Suprapubic skin (tissue), 4 donors: ENCODE data around the gene MYO18A. TPM values are rescaled to one million over a fixed set of nuclear protein-coding genes. Genes with fewer than 3 reads are reported as not detected.

Experiments used
- DNase-seq, 2 donors: peaks; one replicate each; pipeline ENCODE4 v3.0.0-alpha.2; 2019; ENCODE audit warnings: low spot score in 2 of 2
- H3K27ac ChIP-seq: fragments of 200-600 bp; sonication (generic); one replicate; pipeline ENCODE4 v1.5.1; 2019
- H3K27me3 ChIP-seq: fragments of 200-600 bp; sonication (generic); one replicate; pipeline ENCODE4 v1.5.1; 2019
- H3K36me3 ChIP-seq: fragments of 200-600 bp; sonication (generic); one replicate; pipeline ENCODE4 v1.5.1; 2019
- H3K4me1 ChIP-seq: fragments of 200-600 bp; sonication (generic); one replicate; pipeline ENCODE4 v1.5.1; 2019
- H3K4me3 ChIP-seq: fragments of 200-600 bp; sonication (generic); one replicate; pipeline ENCODE4 v1.5.1; 2019; ENCODE audit warnings: mild to moderate bottlenecking
- H3K9me3 ChIP-seq: fragments of 200-600 bp; sonication (generic); one replicate; pipeline ENCODE4 v1.5.1; 2019
- CTCF ChIP-seq, 2 donors: fragments of 200-600 bp in 1 of 2; fragments of 450-650 bp in 1 of 2; sonication (generic) in 1 of 2; IDR thresholded peaks; one replicate each; pipeline ENCODE4 v1.5.1; 2016 to 2019; ENCODE audit warnings: antibody characterized with exemption in 2 of 2, mild to moderate bottlenecking in 1 of 2, moderate library complexity in 1 of 2
- EP300 ChIP-seq: sonication (generic); formaldehyde crosslinking; IDR thresholded peaks from one replicate; pipeline ENCODE4 v1.6.1; 2017; ENCODE audit warnings: antibody characterized with exemption
- POLR2A ChIP-seq, 2 donors: fragments of 450-650 bp; IDR thresholded peaks; one replicate each; pipeline ENCODE4 v1.6.1; 2017; ENCODE audit warnings: antibody characterized with exemption in 2 of 2, mild to moderate bottlenecking in 2 of 2, moderate library complexity in 2 of 2
- POLR2AphosphoS5 ChIP-seq, 3 donors: sonication (generic); formaldehyde crosslinking; IDR thresholded peaks; one replicate each; pipeline ENCODE4 v1.6.1; 2017; ENCODE audit warnings: antibody characterized with exemption in 3 of 3
- WGBS: methylation state at CpG from one replicate; pipeline ENCODE4 v1.1.5; 2018; 5-methylcytosine and 5-hydroxymethylcytosine counted together
- total RNA-seq, 4 donors: library from RNA; depleted of rRNA; stranded (reverse); fragments of >200 nt; gene quantifications; one replicate each; pipeline ENCODE4 v1.1.0, GENCODE V29; 2016

MYO18A gene
- total RNA-seq, 4 donors from 2014 or later, result 87.6 to 253 (median 106) TPM

GRCh38 chr17:29095439-29095838 lies 84.8 kb downstream of the MYO18A start:
- no peak for DNase-seq
- no peak overlapping the region for H3K4me3 ChIP-seq
- peaks cover 99% of the 10 kb centered on the region for H3K36me3 ChIP-seq
- 95% methylated on average over 6 of the region's 6 CpGs for WGBS
- no peaks in the 10 kb centered on the region for H3K9me3 ChIP-seq
- peaks cover 8% of the 10 kb centered on the region for H3K4me1 ChIP-seq
- TF ChIP-seq POLR2AphosphoS5 (IDR thresholded peaks at IDR 0.05), result no peak
- TF ChIP-seq POLR2A (IDR thresholded peaks at IDR 0.05), result no peak
- no peak for TF ChIP-seq EP300
- TF ChIP-seq CTCF (IDR thresholded peaks at IDR 0.05), result no peak
- no peak overlapping the region for H3K27ac ChIP-seq
- H3K27me3 ChIP-seq, result no peaks in the 10 kb centered on the region

- Histone ChIP-seq H3K4me3 (no peak overlapping the region), H3K27me3 (no peaks in the 10 kb centered on the region), H3K9me3 (no peaks in the 10 kb centered on the region), H3K4me1 (peaks cover 5% of the 10 kb centered on the region), H3K36me3 (peaks cover 99% of the 10 kb centered on the region), H3K27ac (no peak overlapping the region)
- 79% methylated on average over 8 of the region's 11 CpGs for WGBS
- no peak for TF ChIP-seq EP300
- TF ChIP-seq CTCF (IDR thresholded peaks at IDR 0.05), result no peak
- TF ChIP-seq POLR2AphosphoS5 (IDR thresholded peaks at IDR 0.05), result no peak
- no peak for TF ChIP-seq POLR2A (IDR thresholded peaks at IDR 0.05)
- no peak for DNase-seq
Measured at GRCh38 chr17:29094101-29094708, 86.0 kb downstream of the MYO18A start.

GRCh38 chr17:29093090-29093871 lies 86.9 kb downstream of the MYO18A start:
- WGBS, result 94% methylated on average over 20 of the region's 20 CpGs
- no peaks in the 10 kb centered on the region for H3K27me3 ChIP-seq
- H3K4me1 ChIP-seq, result peaks cover 5% of the 10 kb centered on the region
- no peaks in the 10 kb centered on the region for H3K9me3 ChIP-seq
- no peak overlapping the region for H3K4me3 ChIP-seq
- peaks cover 99% of the 10 kb centered on the region for H3K36me3 ChIP-seq
- no peak for DNase-seq
- no peak overlapping the region for H3K27ac ChIP-seq
- TF ChIP-seq POLR2A (IDR thresholded peaks at IDR 0.05), result no peak
- TF ChIP-seq EP300, result no peak
- no peak for TF ChIP-seq CTCF (IDR thresholded peaks at IDR 0.05)
- no peak for TF ChIP-seq POLR2AphosphoS5 (IDR thresholded peaks at IDR 0.05)

GRCh38 chr17:29091606-29092289 lies 88.5 kb downstream of the MYO18A start:
- DNase-seq, result no peak
- 55% methylated on average over 12 of the region's 13 CpGs for WGBS

More at GRCh38 chr17:29091606-29092289, 88.5 kb downstream of the MYO18A start:
- H3K4me1 ChIP-seq, result peaks cover 5% of the 10 kb centered on the region
- no peaks in the 10 kb centered on the region for H3K27me3 ChIP-seq
- H3K36me3 ChIP-seq, result peaks cover 96% of the 10 kb centered on the region
- no peak for TF ChIP-seq CTCF (IDR thresholded peaks at IDR 0.05)
- no peak for TF ChIP-seq EP300
- TF ChIP-seq POLR2A (IDR thresholded peaks at IDR 0.05), result no peak
- TF ChIP-seq POLR2AphosphoS5 (IDR thresholded peaks at IDR 0.05), result no peak
- no peak overlapping the region for H3K27ac ChIP-seq
- H3K9me3 ChIP-seq, result no peaks in the 10 kb centered on the region
- no peak overlapping the region for H3K4me3 ChIP-seq
